Neural cell (in vitro differentiated cells): ENCODE measurements around the gene PRDM12.

ENCODE experiments used
- EP300 ChIP-seq: fragments of 450-650 bp; conservative IDR thresholded peaks from 2 replicates; pipeline ENCODE4 v1.6.1; 2014; ENCODE audit warnings: antibody characterized with exemption, mild to moderate bottlenecking, moderate library complexity; ENCODE audit not compliant: poor library complexity, severe bottlenecking
- EZH2 ChIP-seq: fragments of 200-600, 300-800 bp; shearing (Covaris generic), sonication (generic); IDR thresholded peaks from 2 replicates; pipeline ENCODE4 v1.6.1; 2014; ENCODE audit warnings: antibody characterized with exemption, low read length, borderline replicate concordance, mild to moderate bottlenecking; ENCODE audit not compliant: insufficient read depth, poor library complexity, severe bottlenecking
- MXI1 ChIP-seq: fragments of 450-650 bp; conservative IDR thresholded peaks from 2 replicates; pipeline ENCODE4 v1.6.1; 2014; ENCODE audit warnings: antibody characterized with exemption, mild to moderate bottlenecking; ENCODE audit not compliant: poor library complexity, severe bottlenecking
- POLR2AphosphoS5 ChIP-seq: IDR thresholded peaks from 2 replicates; pipeline ENCODE4 v1.6.1; 2012
- RAD21 ChIP-seq: fragments of 450-650 bp; conservative IDR thresholded peaks from 2 replicates; pipeline ENCODE4 v1.6.1; 2014; ENCODE audit warnings: antibody characterized with exemption, mild to moderate bottlenecking, moderate library complexity
- SMC3 ChIP-seq: fragments of 450-650 bp; conservative IDR thresholded peaks from 2 replicates; pipeline ENCODE4 v1.6.1; 2014; ENCODE audit warnings: antibody characterized with exemption, mild to moderate bottlenecking, moderate library complexity; ENCODE audit not compliant: poor library complexity
- TF ChIP-seq, protein P1 (sequence below): fragments of 450-650 bp; IDR thresholded peaks from 2 replicates; pipeline ENCODE4 v1.5.1; 2014; ENCODE audit warnings: antibody characterized with exemption, mild to moderate bottlenecking, moderate library complexity; ENCODE audit not compliant: poor library complexity, severe bottlenecking
- TF ChIP-seq, protein P2 (sequence below): IDR thresholded peaks from 2 replicates; pipeline ENCODE4 v1.6.1; 2012; ENCODE audit warnings: borderline replicate concordance

- TF ChIP-seq, protein P1, sequence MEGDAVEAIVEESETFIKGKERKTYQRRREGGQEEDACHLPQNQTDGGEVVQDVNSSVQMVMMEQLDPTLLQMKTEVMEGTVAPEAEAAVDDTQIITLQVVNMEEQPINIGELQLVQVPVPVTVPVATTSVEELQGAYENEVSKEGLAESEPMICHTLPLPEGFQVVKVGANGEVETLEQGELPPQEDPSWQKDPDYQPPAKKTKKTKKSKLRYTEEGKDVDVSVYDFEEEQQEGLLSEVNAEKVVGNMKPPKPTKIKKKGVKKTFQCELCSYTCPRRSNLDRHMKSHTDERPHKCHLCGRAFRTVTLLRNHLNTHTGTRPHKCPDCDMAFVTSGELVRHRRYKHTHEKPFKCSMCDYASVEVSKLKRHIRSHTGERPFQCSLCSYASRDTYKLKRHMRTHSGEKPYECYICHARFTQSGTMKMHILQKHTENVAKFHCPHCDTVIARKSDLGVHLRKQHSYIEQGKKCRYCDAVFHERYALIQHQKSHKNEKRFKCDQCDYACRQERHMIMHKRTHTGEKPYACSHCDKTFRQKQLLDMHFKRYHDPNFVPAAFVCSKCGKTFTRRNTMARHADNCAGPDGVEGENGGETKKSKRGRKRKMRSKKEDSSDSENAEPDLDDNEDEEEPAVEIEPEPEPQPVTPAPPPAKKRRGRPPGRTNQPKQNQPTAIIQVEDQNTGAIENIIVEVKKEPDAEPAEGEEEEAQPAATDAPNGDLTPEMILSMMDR = no peak
- TF ChIP-seq RAD21 (no peak), EP300 (no peak), SMC3 (no peak), EZH2 (no peak), POLR2AphosphoS5 (no peak), MXI1 (no peak)
- TF ChIP-seq, protein P2, sequence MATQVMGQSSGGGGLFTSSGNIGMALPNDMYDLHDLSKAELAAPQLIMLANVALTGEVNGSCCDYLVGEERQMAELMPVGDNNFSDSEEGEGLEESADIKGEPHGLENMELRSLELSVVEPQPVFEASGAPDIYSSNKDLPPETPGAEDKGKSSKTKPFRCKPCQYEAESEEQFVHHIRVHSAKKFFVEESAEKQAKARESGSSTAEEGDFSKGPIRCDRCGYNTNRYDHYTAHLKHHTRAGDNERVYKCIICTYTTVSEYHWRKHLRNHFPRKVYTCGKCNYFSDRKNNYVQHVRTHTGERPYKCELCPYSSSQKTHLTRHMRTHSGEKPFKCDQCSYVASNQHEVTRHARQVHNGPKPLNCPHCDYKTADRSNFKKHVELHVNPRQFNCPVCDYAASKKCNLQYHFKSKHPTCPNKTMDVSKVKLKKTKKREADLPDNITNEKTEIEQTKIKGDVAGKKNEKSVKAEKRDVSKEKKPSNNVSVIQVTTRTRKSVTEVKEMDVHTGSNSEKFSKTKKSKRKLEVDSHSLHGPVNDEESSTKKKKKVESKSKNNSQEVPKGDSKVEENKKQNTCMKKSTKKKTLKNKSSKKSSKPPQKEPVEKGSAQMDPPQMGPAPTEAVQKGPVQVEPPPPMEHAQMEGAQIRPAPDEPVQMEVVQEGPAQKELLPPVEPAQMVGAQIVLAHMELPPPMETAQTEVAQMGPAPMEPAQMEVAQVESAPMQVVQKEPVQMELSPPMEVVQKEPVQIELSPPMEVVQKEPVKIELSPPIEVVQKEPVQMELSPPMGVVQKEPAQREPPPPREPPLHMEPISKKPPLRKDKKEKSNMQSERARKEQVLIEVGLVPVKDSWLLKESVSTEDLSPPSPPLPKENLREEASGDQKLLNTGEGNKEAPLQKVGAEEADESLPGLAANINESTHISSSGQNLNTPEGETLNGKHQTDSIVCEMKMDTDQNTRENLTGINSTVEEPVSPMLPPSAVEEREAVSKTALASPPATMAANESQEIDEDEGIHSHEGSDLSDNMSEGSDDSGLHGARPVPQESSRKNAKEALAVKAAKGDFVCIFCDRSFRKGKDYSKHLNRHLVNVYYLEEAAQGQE = no peak
These were observed 23.7 kb upstream of the PRDM12 start for GRCh38 chr9:130640681-130641080.
